Measurements from ENCODE around the gene ASIC1. TPM values are rescaled to one million over a fixed set of nuclear protein-coding genes. Genes with fewer than 3 reads are reported as not detected.
A peak's percentile ranks its signal among the peaks of the same experiment; 100 is the strongest.

The ASIC1 gene
- total and polyA plus RNA-seq, 7 donors = 0.20 to 0.82 (median 0.32) TPM

GRCh38 chr12:50060120-50060468 is 2.7 kb downstream of the ASIC1 start:
- 70 to 74% (median 73%) methylated on average over 4 of the region's 4 CpGs for WGBS, 3 donors

GRCh38 chr12:50061171-50061570 is 3.8 kb downstream of the ASIC1 start:
- no peak for DNase-seq
- WGBS, 3 donors = 90 to 93% (median 92%) methylated on average over 2 of the region's 2 CpGs
- ATAC-seq = no peak
- peaks cover 0 to 10% (median 0%) of the 10 kb centered on the region in 3 donors for H3K27me3 ChIP-seq (ENCODE audit: insufficient read depth in 3 of 3, low read length in 2 of 3)
- H3K4me3 ChIP-seq = no peak overlapping the region
- intact Hi-C loops (cut with DNase I) = no loop called here
- no peaks in the 10 kb centered on the region for H3K36me3 ChIP-seq (ENCODE audit: insufficient read depth in 1 of 2, low read depth in 1 of 2)
- no peak overlapping the region for H3K27ac ChIP-seq
- no peak for TF ChIP-seq CTCF (IDR thresholded peaks at IDR 0.05)
- H3K9me3 ChIP-seq = no peaks in the 10 kb centered on the region
- no peaks in the 10 kb centered on the region for H3K4me1 ChIP-seq

More at GRCh38 chr12:50060120-50060468, 2.7 kb downstream of the ASIC1 start:
- no peaks in the 10 kb centered on the region for H3K36me3 ChIP-seq (ENCODE audit: insufficient read depth in 1 of 2, low read depth in 1 of 2)
- H3K4me3 ChIP-seq = no peak overlapping the region
- DNase-seq (no peak), ATAC-seq (no peak)
- H3K9me3 ChIP-seq = no peaks in the 10 kb centered on the region
- H3K27ac ChIP-seq = no peak overlapping the region
- peaks cover 0 to 15% (median 0%) of the 10 kb centered on the region in 3 donors for H3K27me3 ChIP-seq (ENCODE audit: insufficient read depth in 3 of 3, low read length in 2 of 3)
- no peaks in the 10 kb centered on the region for H3K4me1 ChIP-seq
- intact Hi-C loops (cut with DNase I) = no loop called here
- no peak for TF ChIP-seq CTCF (IDR thresholded peaks at IDR 0.05)

GRCh38 chr12:50061946-50062686 is 4.7 kb downstream of the ASIC1 start:
- intact Hi-C loops (cut with DNase I) = loop anchor here in 1 of 2 donors (2.0 kb wide), 1 partner anchor 95 kb away; no protein-coding TSS in a partner anchor
- DNase-seq = peak in 1 of 2 donors; percentile 23
- H3K27me3 ChIP-seq (ENCODE audit: insufficient read depth in 3 of 3, low read length in 2 of 3) = peaks cover 0 to 6% (median 0%) of the 10 kb centered on the region in 3 donors
- H3K27ac ChIP-seq = no peak overlapping the region
- WGBS, 3 donors = 57 to 61% (median 59%) methylated on average over 6 of the region's 6 CpGs
- H3K4me1 ChIP-seq = no peaks in the 10 kb centered on the region
- no peaks in the 10 kb centered on the region for H3K9me3 ChIP-seq
- TF ChIP-seq CTCF (IDR thresholded peaks at IDR 0.05) = no peak
- H3K4me3 ChIP-seq = no peak overlapping the region
- no peaks in the 10 kb centered on the region for H3K36me3 ChIP-seq (ENCODE audit: insufficient read depth in 1 of 2, low read depth in 1 of 2)
- no peak for ATAC-seq

- WGBS, 3 donors = 42 to 57% (median 53%) methylated on average over 5 of the region's 5 CpGs
- Histone ChIP-seq H3K27me3 (ENCODE audit: insufficient read depth in 3 of 3, low read length in 2 of 3) (peaks cover 0 to 6% (median 0%) of the 10 kb centered on the region in 3 donors), H3K9me3 (no peaks in the 10 kb centered on the region), H3K4me1 (no peaks in the 10 kb centered on the region), H3K27ac (no peak overlapping the region), H3K36me3 (ENCODE audit: insufficient read depth in 1 of 2, low read depth in 1 of 2) (no peaks in the 10 kb centered on the region), H3K4me3 (no peak overlapping the region)
- intact Hi-C loops (cut with DNase I) = loop anchor here in 1 of 2 donors (2.0 kb wide), 1 partner anchor 96 kb away; no protein-coding TSS in a partner anchor
- ATAC-seq (no peak), DNase-seq (peak in 1 of 2 donors; percentile 20)
- TF ChIP-seq CTCF (IDR thresholded peaks at IDR 0.05) = no peak
Measured at GRCh38 chr12:50062728-50063460, 5.5 kb downstream of the ASIC1 start.
